SW480 (cell line): ENCODE data around the gene SLC25A53.
A peak's percentile ranks its signal among the peaks of the same experiment; 100 is the strongest.

ENCODE experiments used
- DNase-seq: peaks from one replicate; pipeline ENCODE4 v3.0.0-alpha.2; 2016; ENCODE audit warnings: low spot score

SLC25A53 gene, protein sequence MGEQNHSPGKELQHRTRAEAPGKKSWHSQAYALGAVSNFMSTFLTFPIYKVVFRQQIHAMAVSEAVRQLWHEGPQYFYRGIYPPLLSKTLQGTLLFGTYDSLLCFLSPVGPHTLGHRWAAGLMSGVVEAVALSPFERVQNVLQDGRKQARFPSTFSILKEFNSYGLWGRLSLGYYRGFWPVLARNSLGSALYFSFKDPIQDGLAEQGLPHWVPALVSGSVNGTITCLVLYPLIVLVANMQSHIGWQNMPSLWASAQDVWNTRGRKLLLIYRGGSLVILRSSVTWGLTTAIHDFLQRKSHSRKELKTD

DNA sequence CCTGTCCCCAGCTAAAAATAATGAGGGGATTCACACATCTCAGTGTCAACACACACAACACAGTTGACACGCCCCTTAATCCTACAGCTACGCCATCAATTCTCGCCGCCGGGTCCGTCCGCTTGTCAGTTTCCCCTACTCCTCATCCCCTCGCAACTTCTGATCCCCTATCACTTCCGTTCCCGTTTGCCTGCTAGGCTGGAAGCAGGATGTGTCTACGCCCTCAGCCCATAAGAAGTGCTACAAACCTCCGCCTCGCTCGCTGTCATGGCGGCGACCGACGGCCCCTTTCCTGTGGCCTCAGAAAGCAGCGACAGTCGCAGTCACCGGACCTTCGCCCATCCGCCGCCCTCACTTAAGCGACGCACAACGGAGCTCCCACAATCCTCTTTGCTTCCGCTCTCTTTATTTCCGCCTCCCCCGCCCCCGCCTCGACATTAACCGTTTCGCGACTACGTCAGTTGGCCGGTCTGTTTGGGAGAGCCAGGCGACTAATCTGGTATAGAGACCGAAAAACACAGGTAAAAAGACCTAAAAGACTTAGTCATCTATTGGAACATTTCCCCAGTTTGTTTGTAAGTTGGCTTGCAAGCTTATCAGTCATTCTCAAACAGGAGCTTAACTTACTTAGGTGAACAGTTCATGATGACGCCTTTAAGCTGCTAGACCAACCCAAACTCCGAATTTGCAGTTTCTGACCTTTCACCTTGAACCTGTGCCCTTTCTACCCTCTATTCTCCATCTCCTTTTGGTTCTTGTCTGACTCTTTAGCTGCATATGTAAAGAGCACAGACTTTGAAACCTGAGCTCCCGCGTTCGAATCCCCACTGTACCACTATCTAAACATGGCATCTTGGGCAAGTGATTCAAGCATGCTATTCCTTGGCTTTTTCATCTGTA is at the start of gene SLC25A53:
TSS of gene SLC25A53 (minus strand) at position 380 of the 900 bp plus-strand sequence. CDS start 51,752 bp downstream, outside the sequence.
- peak; percentile 87 for DNase-seq

DNA sequence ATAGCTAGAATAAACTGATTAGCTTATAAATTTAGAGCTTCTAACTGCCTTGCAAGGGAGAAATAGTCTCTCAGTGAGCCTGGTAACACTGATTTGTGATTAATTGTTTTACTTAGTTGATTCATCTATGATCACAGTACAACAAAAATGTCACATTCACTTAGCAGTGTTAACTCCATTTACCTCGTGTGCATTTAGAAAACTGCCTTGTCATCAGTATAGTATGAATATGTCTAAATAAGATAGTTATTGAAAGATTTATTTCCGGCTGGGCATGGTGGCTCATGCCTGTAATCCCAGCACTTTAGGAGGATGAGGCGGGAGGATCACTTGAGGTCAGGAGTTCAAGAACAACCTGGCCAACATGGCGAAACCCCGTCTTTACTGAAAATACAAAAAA is 48.7 kb upstream of the SLC25A53 start:
- no peak for DNase-seq

DNA sequence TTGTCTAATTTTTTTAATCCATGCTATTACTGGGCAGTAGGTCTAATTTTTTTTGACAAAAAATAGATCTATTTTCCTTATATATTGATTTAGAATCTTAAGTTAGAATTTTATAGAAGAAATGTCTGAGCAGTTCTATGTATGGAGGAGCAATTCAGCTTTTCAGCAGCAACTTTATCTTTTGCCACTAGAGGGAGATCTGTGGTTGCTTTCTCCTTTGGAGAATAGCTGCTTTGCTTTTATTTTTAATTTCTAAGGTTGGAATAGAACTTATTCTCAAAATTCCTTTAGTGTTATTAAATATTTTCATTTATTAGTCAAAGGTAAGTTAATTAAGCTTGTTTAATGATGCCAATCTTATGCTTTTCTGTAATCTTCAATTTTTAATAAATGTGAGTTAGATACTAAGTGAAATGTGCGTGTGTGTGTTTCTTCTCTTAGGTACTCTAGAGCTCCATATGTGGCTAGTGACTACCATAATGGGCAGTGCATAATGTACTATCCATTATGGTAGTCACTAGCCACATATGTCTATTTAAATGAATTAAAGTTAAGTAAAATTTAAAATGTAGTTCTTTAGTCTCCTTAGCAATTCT is 38.8 kb upstream of the SLC25A53 start:
- DNase-seq: peak; percentile 6

DNA sequence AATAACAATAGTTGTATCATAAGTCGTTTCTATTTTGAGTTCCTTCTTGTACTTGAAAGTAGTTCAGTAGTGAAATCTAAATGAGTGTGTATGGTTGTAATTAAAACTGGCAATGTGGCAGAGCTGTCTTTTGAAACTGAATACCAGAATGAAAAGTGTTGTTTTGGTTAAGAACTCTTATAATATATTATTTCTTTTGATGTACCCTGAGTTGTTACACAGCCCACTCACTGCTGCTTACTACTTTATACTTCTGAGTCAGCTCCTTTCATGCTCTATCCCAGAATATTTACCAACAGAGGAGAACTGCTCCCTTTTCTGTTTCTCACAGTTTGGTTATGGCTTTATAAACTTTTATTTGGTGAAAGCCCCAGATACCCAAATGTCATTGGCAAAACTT is 38.2 kb upstream of the SLC25A53 start:
- no peak for DNase-seq

DNA sequence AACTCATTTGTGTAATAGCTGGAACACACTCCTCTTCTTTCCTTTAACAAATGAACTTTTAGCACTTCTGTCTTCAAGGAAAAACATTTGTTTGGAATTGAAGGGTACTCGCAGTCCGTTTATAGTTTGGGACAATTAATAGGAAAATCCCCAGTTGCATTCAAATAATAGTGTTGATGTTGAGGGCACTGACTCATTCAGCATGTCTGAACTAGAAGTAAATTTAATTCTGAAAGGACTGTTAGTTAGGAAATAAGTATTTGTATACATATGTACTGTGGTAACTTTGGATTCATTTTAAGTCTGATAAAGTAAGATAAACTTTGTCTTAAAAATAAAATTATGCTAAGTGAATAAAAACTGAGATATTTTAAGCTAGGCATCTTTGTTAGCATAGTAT is 36.7 kb upstream of the SLC25A53 start:
- no peak for DNase-seq

DNA sequence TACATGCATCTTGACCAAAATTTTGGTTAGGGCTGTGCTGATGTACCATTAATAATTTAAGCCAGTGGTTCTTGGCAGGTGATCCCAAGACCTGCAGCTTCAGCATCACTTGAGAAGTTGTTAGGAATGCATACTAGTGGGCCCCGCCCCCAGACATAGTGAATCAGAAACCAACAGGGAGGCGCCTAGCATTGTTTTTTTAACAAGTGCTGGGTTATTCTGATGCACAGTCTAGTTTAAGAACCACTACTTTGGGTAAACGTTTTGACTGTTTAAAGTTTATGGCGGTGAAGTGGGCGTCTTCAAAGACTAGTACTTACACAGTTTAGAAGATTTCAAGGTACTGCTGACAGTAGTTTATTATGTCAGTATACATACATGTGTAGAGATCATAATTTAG is 33.0 kb upstream of the SLC25A53 start:
- no peak for DNase-seq

DNA sequence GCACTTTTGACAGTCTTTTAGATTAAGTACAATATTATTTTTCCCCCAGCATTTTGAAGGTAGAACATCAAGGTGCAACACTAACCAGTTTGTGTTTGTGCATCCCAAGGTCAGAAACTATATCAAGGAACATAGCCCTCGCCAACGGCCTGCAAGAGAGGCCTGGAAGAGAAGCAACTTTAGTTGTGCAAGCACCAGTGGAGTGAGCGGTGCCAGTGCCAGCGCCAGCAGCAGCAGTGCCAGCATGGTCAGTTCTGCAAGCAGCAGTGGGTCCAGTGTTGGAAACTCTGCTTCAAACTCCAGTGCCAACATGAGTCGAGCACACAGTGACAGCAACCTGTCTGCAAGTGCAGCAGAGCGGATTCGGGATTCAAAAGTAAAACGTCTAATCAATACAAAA is 31.1 kb upstream of the SLC25A53 start:
- DNase-seq: no peak

DNA sequence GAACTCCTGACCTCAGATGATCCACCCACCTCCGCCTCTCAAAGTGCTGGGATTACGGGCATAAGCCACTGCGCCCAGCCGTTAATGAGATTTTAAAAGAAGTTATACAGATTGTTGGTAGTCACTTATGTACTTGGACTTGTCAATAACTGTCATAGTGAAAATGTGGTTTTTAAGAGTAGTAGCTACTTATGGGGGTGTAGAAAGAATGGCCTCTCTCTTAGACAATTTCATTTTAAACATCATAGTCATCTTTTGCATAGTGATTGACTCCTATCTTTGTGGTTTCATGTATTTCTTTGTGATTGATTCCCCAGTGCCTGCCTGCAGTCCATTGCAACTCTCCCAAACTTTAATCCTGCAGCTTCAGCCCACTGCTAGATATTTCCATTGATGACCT is 26.9 kb upstream of the SLC25A53 start:
- DNase-seq: no peak

DNA sequence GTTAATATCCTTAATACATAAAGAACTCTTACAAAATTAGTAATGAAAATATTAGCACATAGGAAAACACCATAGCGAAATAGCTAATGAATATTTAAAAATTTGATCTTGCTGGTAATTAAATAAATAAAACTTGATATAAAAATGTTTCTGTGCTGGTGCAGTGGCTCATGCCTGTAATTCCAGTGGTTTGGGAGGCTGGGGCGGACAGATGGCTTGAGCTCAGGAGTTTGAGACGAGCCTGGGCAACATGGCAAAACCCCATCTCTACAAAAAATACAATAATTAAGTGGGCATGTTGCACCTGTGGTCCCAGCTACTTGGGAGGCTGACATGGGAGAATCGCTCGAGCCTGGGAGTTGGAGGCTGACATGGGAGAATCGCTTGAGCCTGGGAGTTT is 17.0 kb upstream of the SLC25A53 start:
- DNase-seq: no peak

DNA sequence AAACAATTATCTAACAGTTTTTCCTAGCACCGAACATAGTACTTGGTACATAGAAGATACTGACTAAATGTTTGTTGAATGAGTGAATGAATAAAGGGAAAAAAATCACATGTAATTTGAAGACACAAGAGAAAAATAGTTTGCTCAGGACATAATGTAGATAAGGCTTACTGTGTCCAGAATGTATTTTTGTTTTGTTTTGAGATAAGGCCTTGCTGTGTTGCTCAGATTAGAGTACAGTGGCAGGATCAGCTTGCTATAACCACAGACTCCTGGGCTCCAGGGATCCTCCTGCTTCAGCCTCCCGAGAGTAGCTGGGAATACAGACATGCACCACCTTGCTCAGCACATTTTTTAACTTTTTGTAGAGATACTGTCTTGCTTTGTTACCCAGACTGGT is 16.0 kb upstream of the SLC25A53 start:
- DNase-seq: no peak

DNA sequence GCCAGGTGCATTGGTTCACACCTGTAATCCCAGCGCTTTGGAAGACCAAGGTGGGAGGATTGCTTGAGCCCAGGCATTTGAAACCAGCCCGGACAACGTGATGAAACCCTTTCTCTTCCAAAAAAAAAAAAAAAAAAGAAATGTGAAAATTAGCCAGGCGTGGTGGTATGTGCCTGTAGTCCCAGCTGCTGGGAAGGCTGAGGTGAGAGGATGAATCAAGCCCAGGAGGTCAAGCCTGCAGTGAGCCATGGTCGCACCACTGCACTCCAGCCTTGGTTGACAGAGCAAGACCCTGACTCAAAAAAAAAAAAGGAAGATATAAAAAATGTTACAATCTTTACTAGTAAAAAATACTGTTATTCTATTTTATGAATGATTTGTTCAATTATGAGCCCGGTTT is 15.3 kb upstream of the SLC25A53 start:
- no peak for DNase-seq

DNA sequence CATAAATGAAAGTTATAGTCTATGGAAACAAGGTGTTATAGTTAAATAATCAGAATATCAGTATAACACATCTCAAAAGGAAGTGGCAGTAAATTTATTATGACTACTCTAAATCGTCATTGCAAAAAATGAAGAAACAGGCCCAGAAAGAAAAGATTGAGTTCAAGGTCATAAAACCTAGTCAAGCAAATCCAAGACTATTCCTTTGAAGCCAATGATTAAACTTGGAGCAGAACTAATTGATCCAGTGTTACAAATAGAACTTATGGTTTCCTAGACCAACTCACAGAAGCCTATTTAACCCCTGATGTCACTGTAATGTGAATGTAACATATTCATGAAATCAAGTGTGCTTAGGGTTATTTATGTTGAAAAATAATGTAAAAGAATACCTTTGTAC is 11.3 kb upstream of the SLC25A53 start:
- DNase-seq: no peak

DNA sequence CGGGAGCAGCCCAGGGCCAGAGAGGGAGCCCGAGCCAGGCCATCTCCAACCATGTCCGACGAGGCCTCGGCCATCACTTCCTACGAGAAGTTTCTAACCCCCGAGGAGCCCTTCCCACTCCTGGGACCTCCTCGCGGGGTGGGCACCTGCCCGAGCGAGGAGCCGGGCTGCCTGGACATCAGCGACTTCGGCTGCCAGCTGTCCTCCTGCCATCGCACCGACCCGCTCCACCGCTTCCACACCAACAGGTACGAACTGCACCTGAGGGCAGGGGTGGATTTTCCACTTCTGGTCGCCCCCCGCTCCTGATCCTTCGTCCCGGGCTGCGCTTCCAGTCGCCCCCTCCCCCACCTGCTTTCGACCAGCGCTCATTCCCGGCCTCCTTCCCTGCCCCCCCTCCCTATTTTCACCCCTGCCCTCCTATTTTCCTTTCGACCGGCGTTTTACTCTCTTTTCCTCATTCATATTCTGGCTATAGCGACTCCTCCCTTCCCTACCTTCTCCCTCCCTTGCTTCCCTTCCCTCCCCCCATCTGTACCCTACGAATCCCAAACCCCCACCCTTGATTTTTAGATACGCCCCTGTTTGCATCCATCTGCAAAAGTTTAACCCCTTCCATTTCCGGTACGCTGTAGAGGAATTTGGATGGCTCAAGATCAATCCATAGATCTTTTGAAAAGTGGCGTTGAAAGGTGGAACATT is 10.1 kb upstream of the SLC25A53 start:
- peak; percentile 1 for DNase-seq

DNA sequence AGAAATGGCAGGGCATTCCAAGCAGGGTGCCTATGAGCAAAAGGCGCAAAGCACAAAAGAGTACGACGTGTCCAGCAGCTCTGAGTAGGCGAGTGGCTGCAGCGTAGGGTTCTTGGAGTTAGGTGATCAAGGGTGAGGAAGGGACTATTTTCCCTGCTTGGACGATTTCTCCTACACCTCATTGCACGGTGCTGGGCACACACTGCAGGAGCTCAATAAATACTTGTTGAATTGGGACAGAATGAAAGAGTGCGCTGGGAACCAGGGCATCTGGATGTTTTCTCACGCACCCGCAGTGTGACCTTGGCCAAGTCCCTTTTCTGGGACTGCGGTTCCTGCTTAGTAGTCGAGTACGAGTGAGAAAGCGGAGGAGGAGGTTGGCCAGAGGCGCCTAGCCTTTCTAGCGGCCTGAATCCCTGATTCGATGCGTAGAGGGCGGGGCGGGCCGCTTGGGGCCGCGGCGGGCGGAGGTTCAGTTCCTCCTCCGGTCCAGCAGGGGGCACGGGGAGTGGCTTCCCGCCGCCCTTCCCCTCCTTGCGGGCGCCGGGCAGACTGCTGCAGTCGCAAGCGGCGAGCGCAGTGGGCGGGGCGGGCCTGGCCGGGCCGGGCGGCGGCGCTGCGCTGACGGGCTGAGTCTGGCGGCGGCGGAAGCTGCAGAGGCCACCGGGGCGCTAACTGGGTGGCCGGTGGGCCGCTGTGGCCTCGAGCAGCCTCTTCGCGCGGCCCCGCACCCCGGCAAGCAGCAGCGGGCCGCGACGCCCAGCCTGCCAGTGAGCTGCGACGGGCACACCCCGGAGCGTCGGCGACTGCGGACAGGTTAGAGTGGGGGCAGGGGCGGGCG is 9.3 kb upstream of the SLC25A53 start, which contains the start of gene FAM199X:
TSS of gene FAM199X (plus strand) at position 560 of the 841 bp plus-strand sequence. CDS start 333 bp downstream, outside the sequence.
- peak; percentile 85 for DNase-seq

DNA sequence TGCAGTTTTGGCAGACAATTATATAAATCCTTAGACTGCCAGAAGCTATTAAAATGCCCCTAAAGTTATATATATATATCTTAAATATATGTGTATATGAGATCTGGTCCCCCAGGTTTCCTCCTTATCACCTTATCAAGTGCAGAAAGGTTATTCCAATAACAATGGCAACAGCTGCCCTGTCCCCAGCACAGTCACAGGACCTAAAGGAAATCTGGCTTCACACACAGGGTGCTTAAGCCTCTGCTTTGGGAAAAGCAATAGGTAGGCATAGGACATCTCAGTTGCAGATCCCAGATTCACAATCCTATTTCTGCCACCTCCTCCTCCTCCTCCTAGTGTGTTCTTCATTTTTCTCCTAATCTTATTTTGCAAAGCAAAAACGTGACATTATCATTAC is 5.8 kb downstream of the SLC25A53 start:
- DNase-seq: no peak

DNA sequence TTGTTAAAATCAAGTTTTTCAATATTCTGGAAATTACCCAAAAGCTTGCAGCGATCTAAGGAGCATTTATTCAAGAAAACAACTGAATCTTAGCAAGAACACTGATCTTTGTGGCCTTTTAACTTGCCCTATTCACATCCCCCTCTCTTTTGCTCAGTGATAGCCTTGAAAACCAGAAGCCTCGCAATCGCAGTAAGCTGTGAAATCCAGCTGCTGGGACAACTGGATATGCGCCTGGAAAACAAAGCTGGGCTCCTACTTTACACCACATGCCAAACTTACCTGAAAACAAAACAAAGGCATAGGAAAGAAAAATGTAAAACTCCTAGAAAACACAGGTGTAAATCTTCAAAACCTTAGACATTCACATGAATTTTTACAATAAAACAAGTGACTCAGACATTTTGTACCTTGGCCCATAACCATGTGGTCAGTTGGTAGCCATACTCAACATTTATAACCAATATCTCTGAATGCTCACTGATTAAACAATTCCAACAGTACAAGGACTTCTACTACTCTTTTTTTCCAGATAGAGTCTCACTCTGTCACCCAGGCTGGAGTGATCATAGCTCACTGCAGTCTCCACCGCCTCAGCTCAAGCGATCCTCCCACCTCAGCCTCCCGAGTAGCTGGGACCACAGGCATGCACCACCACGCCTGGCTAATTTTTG is 15.6 kb downstream of the SLC25A53 start:
- no peak for DNase-seq

DNA sequence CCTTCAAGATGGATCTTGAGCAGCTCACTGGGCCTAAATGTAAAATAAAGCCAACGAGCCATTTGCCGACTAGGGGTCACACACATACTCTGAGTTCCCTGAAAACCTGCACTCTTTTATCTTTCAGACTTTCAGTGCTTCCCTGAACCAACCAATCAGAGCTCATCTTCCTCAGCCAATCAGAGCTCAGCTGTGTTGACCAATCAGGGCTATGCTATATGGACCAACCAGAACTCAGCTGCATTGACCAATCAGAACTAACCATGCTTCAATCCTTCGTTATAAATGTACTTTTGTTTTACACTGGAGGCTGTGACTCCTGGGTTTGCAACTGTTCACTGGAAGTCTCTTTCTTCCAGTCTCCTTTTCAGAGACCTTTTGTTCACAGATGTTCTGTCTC is 19.3 kb downstream of the SLC25A53 start:
- no peak for DNase-seq

DNA sequence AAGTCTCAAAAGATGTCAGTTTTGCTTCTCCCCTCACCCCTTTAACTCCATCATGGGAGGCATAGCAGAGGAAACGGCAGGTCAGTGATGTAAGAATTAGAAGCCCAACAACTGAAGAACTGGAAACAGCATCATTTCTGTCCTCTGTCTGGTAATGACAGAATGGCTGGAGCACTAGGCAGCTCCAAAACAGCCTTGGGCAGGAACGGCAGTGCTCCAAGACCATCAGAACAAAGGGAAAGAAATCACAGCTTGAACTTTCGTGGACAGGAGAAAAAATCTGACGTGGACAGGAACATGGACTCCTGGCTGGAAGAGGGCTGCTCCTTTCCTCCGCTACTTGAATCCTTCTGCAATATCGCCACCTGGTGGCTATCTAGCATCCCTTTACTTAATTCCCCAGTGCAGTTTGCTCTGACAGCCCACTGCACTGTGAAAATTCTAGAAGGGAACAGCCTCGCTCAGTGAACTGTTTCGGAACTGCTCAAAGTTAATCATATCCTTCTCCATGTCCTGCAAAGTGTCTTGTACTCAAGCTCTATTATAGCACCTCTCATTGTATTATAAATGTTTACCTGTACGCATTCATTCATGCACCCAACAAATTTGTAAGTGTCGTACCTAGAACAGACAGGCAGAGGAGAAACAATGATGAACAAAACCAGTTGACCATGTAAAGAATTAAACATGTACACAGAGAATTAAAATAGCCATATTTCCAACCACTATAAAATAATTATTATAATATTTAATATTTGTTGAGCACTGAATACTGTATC is 20.4 kb downstream of the SLC25A53 start:
- peak; percentile 77 for DNase-seq

DNA sequence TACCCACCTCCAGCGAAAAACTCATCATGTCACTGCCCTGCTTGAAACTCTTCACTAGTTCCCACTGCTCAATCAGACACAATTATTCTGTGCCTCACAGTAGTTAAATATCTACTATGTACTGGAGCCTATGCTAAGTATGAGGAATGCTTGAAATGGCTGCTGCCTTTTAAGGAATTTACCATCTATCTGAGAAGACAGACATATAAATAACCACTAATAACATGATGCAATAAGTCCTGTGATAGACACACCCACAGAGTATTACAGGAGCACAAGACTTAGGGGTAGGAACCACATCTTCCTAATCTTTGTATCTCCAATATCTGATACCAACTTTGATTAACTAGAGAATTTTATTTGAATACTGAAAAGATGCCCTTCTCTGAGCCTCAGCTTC is 21.1 kb downstream of the SLC25A53 start:
- no peak for DNase-seq
